ENCODE measurements around the gene NISCH.

DNA sequence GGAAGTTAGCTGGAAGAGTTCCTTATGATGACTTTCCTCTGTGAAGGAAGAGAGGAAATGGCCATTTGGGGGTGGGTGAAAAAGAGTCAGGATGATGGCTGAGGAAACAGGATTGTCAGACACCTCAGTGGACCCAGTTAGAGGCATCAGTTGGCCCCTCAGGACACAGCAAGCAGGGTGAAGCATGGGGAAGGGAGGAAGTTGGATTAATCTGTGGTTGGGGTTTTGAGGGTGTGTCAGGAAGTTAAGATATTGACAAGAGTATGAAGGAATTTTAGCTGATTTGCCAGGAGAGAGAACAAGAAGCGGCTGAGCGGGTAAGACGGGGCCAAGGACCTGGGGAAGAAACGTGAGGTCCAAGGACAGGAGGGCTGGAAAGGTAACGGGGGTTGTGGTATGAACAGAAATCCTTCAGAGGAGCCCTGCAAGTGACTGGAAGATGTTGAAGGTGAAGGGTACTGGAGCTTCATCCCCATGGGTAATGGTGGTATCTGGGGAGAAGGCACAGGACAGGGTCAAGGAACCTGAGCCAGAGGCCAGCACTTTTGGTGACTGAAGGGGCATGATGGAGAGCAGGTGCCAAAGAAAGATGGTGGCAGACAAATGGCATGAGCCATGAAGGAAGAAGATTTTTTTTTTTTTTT, 83.7 kb downstream of the NISCH start:
- TF ChIP-seq, protein P1, sequence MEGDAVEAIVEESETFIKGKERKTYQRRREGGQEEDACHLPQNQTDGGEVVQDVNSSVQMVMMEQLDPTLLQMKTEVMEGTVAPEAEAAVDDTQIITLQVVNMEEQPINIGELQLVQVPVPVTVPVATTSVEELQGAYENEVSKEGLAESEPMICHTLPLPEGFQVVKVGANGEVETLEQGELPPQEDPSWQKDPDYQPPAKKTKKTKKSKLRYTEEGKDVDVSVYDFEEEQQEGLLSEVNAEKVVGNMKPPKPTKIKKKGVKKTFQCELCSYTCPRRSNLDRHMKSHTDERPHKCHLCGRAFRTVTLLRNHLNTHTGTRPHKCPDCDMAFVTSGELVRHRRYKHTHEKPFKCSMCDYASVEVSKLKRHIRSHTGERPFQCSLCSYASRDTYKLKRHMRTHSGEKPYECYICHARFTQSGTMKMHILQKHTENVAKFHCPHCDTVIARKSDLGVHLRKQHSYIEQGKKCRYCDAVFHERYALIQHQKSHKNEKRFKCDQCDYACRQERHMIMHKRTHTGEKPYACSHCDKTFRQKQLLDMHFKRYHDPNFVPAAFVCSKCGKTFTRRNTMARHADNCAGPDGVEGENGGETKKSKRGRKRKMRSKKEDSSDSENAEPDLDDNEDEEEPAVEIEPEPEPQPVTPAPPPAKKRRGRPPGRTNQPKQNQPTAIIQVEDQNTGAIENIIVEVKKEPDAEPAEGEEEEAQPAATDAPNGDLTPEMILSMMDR (IDR thresholded peaks at IDR 0.05), result no peak
- TF ChIP-seq ZNF138 (CRISPR knock-in tag; conservative IDR thresholded peaks at IDR 0.05) (no peak), JUN (CRISPR knock-in tag; IDR thresholded peaks at IDR 0.05) (no peak), ZBTB21 (CRISPR knock-in tag; IDR thresholded peaks at IDR 0.05; ENCODE audit: borderline replicate concordance) (no peak), SMAD3 (CRISPR knock-in tag; IDR thresholded peaks at IDR 0.05; ENCODE audit: borderline replicate concordance) (no peak), ELF4 (CRISPR knock-in tag; IDR thresholded peaks at IDR 0.05; ENCODE audit: low read depth) (no peak)
- TF ChIP-seq, protein P2, sequence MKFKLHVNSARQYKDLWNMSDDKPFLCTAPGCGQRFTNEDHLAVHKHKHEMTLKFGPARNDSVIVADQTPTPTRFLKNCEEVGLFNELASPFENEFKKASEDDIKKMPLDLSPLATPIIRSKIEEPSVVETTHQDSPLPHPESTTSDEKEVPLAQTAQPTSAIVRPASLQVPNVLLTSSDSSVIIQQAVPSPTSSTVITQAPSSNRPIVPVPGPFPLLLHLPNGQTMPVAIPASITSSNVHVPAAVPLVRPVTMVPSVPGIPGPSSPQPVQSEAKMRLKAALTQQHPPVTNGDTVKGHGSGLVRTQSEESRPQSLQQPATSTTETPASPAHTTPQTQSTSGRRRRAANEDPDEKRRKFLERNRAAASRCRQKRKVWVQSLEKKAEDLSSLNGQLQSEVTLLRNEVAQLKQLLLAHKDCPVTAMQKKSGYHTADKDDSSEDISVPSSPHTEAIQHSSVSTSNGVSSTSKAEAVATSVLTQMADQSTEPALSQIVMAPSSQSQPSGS (CRISPR knock-in tag; IDR thresholded peaks at IDR 0.05; ENCODE audit: borderline replicate concordance, low read depth), result no peak
- TF ChIP-seq, protein P3, sequence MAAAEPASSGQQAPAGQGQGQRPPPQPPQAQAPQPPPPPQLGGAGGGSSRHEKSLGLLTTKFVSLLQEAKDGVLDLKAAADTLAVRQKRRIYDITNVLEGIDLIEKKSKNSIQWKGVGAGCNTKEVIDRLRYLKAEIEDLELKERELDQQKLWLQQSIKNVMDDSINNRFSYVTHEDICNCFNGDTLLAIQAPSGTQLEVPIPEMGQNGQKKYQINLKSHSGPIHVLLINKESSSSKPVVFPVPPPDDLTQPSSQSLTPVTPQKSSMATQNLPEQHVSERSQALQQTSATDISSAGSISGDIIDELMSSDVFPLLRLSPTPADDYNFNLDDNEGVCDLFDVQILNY (CRISPR knock-in tag; IDR thresholded peaks at IDR 0.05), result no peak
- TF ChIP-seq, protein P4, sequence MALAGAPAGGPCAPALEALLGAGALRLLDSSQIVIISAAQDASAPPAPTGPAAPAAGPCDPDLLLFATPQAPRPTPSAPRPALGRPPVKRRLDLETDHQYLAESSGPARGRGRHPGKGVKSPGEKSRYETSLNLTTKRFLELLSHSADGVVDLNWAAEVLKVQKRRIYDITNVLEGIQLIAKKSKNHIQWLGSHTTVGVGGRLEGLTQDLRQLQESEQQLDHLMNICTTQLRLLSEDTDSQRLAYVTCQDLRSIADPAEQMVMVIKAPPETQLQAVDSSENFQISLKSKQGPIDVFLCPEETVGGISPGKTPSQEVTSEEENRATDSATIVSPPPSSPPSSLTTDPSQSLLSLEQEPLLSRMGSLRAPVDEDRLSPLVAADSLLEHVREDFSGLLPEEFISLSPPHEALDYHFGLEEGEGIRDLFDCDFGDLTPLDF (CRISPR knock-in tag; IDR thresholded peaks at IDR 0.05), result no peak
- TF ChIP-seq, protein P5, sequence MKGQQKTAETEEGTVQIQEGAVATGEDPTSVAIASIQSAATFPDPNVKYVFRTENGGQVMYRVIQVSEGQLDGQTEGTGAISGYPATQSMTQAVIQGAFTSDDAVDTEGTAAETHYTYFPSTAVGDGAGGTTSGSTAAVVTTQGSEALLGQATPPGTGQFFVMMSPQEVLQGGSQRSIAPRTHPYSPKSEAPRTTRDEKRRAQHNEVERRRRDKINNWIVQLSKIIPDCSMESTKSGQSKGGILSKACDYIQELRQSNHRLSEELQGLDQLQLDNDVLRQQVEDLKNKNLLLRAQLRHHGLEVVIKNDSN (CRISPR knock-in tag; IDR thresholded peaks at IDR 0.05), result no peak
